HEK293 (cell line): ENCODE data around the gene UBE2G1.
A peak's percentile ranks its signal among the peaks of the same experiment; 100 is the strongest.

ENCODE experiments used
- BCL11A ChIP-seq: fragments of 450-650 bp; formaldehyde crosslinking; IDR thresholded peaks from 2 replicates; pipeline ENCODE4 v1.5.1; 2016; ENCODE audit warnings: low read depth, missing biosample characterization, missing genetic modification characterization
- HOXD13 ChIP-seq: sonication (generic); formaldehyde crosslinking; IDR thresholded peaks from 2 replicates; pipeline ENCODE4 v1.8.0; 2022; ENCODE audit warnings: missing genetic modification reagents, borderline replicate concordance
- KLF10 ChIP-seq: fragments of 450-650 bp; IDR thresholded peaks from 2 replicates; pipeline ENCODE4 v1.5.1; 2018; ENCODE audit warnings: missing biosample characterization, mild to moderate bottlenecking, missing genetic modification characterization
- SETDB1 ChIP-seq: IDR thresholded peaks from one replicate; pipeline ENCODE4 v1.6.1; 2017; ENCODE audit warnings: mild to moderate bottlenecking, low read length, moderate library complexity, mixed read lengths; ENCODE audit not compliant: insufficient read length
- SP3 ChIP-seq: fragments of 450-650 bp; formaldehyde crosslinking; IDR thresholded peaks from 2 replicates; pipeline ENCODE4 v1.5.1; 2016; ENCODE audit warnings: missing biosample characterization, missing genetic modification characterization
- ZFP37 ChIP-seq: fragments of 450-650 bp; formaldehyde crosslinking; IDR thresholded peaks from 2 replicates; pipeline ENCODE4 v1.5.1; 2016; ENCODE audit warnings: missing biosample characterization, missing genetic modification characterization
- ZFP69B ChIP-seq: fragments of 450-650 bp; formaldehyde crosslinking; IDR thresholded peaks from 2 replicates; pipeline ENCODE4 v1.5.1; 2016; ENCODE audit warnings: missing biosample characterization, missing genetic modification characterization
- ZIC2 ChIP-seq: fragments of 450-650 bp; formaldehyde crosslinking; IDR thresholded peaks from 2 replicates; pipeline ENCODE4 v1.5.1; 2016; ENCODE audit warnings: missing biosample characterization, missing genetic modification characterization
- ZNF311 ChIP-seq: fragments of 450-650 bp; formaldehyde crosslinking; IDR thresholded peaks from 2 replicates; pipeline ENCODE4 v1.5.1; 2017; ENCODE audit warnings: missing biosample characterization, missing genetic modification characterization, borderline replicate concordance
- ZNF404 ChIP-seq: fragments of 450-650 bp; formaldehyde crosslinking; IDR thresholded peaks from 2 replicates; pipeline ENCODE4 v1.5.1; 2017; ENCODE audit warnings: missing biosample characterization, missing genetic modification characterization
- ZNF514 ChIP-seq: fragments of 450-650 bp; formaldehyde crosslinking; IDR thresholded peaks from 2 replicates; pipeline ENCODE4 v1.5.1; 2016; ENCODE audit warnings: missing biosample characterization, missing genetic modification characterization
- ZNF529 ChIP-seq: fragments of 450-650 bp; formaldehyde crosslinking; IDR thresholded peaks from 2 replicates; pipeline ENCODE4 v1.5.1; 2017; ENCODE audit warnings: missing genetic modification characterization, missing biosample characterization; ENCODE audit not compliant: insufficient replicate concordance
- ZNF530 ChIP-seq: fragments of 450-650 bp; formaldehyde crosslinking; IDR thresholded peaks from 2 replicates; pipeline ENCODE4 v1.5.1; 2016; ENCODE audit warnings: low read depth, missing biosample characterization, missing genetic modification characterization
- ZNF548 ChIP-seq: fragments of 450-650 bp; formaldehyde crosslinking; IDR thresholded peaks from 2 replicates; pipeline ENCODE4 v1.5.1; 2016; ENCODE audit warnings: missing biosample characterization, missing genetic modification characterization
- ZNF560 ChIP-seq: fragments of 450-650 bp; formaldehyde crosslinking; IDR thresholded peaks from 2 replicates; pipeline ENCODE4 v1.5.1; 2017; ENCODE audit warnings: missing biosample characterization, missing genetic modification characterization, borderline replicate concordance
- ZNF664 ChIP-seq: fragments of 450-650 bp; formaldehyde crosslinking; IDR thresholded peaks from 2 replicates; pipeline ENCODE4 v1.5.1; 2016; ENCODE audit warnings: missing biosample characterization, missing genetic modification characterization
- ZNF677 ChIP-seq: fragments of 450-650 bp; IDR thresholded peaks from 2 replicates; pipeline ENCODE4 v1.5.0; 2018; ENCODE audit warnings: missing biosample characterization, mild to moderate bottlenecking, missing genetic modification characterization, moderate library complexity
- ZNF768 ChIP-seq: fragments of 450-650 bp; formaldehyde crosslinking; IDR thresholded peaks from 2 replicates; pipeline ENCODE4 v1.5.1; 2018; ENCODE audit warnings: missing biosample characterization, mild to moderate bottlenecking, missing genetic modification characterization
- ZNF785 ChIP-seq: fragments of 450-650 bp; formaldehyde crosslinking; IDR thresholded peaks from 2 replicates; pipeline ENCODE4 v1.5.1; 2016; ENCODE audit warnings: missing biosample characterization, missing genetic modification characterization
- TF ChIP-seq, protein P1 (sequence below): fragments of 450-650 bp; formaldehyde crosslinking; IDR thresholded peaks from 2 replicates; pipeline ENCODE4 v1.5.1; 2016; ENCODE audit warnings: missing biosample characterization, missing genetic modification characterization, borderline replicate concordance
- TF ChIP-seq, protein P2 (sequence below): fragments of 450-650 bp; IDR thresholded peaks from 2 replicates; pipeline ENCODE4 v1.5.1; 2018; ENCODE audit warnings: missing biosample characterization, mild to moderate bottlenecking, missing genetic modification characterization
- TF ChIP-seq, protein P3 (sequence below): fragments of 450-650 bp; formaldehyde crosslinking; IDR thresholded peaks from 2 replicates; pipeline ENCODE4 v1.5.1; 2016; ENCODE audit warnings: missing biosample characterization, missing genetic modification characterization
- TF ChIP-seq, protein P4 (sequence below): fragments of 450-650 bp; formaldehyde crosslinking; IDR thresholded peaks from 2 replicates; pipeline ENCODE4 v1.5.1; 2016; ENCODE audit warnings: missing biosample characterization, missing genetic modification characterization
- TF ChIP-seq, protein P5 (sequence below): fragments of 450-650 bp; formaldehyde crosslinking; IDR thresholded peaks from 2 replicates; pipeline ENCODE4 v1.5.1; 2016; ENCODE audit warnings: missing biosample characterization, missing genetic modification characterization, low read depth
- TF ChIP-seq, protein P6 (sequence below): fragments of 450-650 bp; formaldehyde crosslinking; IDR thresholded peaks from 2 replicates; pipeline ENCODE4 v1.5.1; 2017; ENCODE audit warnings: missing biosample characterization, missing genetic modification characterization

Gene UBE2G1

DNA sequence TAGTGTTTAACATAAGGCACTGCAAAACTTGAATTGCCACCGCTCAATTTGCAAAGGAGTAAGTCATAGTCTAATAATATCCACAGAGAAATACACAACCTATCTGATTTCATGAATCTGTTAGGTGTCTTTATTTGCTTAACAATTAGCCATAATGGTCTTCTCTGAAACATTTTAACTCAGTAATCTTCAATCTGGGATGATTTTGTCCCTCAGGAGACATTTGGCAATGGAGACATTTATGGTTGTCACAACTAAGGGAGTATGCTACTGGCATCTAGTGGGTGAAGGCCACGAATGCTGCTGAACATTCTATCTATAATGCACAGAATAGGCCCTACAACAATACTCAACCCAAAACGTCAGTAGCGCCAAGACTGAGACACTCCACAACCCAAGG is 4.3 kb downstream of the UBE2G1 start (continued):
- TF ChIP-seq ZNF514 (no peak), HOXD13 (CRISPR knock-in tag) (no peak), ZNF768 (tag by site-specific recombination) (no peak), SP3 (no peak), KLF10 (tag by site-specific recombination) (no peak), ZNF785 (tag by site-specific recombination) (no peak), BCL11A (tag by site-specific recombination) (no peak), ZNF677 (no peak), ZNF311 (tag by site-specific recombination) (no peak), ZNF530 (tag by site-specific recombination) (no peak), ZFP69B (tag by site-specific recombination) (no peak), ZNF404 (no peak), ZNF529 (no peak), ZNF664 (tag by site-specific recombination) (no peak), ZFP37 (tag by site-specific recombination) (no peak), ZIC2 (no peak), ZNF548 (tag by site-specific recombination) (no peak), SETDB1 (no peak), ZNF560 (tag by site-specific recombination) (no peak)
- TF ChIP-seq, protein P1, sequence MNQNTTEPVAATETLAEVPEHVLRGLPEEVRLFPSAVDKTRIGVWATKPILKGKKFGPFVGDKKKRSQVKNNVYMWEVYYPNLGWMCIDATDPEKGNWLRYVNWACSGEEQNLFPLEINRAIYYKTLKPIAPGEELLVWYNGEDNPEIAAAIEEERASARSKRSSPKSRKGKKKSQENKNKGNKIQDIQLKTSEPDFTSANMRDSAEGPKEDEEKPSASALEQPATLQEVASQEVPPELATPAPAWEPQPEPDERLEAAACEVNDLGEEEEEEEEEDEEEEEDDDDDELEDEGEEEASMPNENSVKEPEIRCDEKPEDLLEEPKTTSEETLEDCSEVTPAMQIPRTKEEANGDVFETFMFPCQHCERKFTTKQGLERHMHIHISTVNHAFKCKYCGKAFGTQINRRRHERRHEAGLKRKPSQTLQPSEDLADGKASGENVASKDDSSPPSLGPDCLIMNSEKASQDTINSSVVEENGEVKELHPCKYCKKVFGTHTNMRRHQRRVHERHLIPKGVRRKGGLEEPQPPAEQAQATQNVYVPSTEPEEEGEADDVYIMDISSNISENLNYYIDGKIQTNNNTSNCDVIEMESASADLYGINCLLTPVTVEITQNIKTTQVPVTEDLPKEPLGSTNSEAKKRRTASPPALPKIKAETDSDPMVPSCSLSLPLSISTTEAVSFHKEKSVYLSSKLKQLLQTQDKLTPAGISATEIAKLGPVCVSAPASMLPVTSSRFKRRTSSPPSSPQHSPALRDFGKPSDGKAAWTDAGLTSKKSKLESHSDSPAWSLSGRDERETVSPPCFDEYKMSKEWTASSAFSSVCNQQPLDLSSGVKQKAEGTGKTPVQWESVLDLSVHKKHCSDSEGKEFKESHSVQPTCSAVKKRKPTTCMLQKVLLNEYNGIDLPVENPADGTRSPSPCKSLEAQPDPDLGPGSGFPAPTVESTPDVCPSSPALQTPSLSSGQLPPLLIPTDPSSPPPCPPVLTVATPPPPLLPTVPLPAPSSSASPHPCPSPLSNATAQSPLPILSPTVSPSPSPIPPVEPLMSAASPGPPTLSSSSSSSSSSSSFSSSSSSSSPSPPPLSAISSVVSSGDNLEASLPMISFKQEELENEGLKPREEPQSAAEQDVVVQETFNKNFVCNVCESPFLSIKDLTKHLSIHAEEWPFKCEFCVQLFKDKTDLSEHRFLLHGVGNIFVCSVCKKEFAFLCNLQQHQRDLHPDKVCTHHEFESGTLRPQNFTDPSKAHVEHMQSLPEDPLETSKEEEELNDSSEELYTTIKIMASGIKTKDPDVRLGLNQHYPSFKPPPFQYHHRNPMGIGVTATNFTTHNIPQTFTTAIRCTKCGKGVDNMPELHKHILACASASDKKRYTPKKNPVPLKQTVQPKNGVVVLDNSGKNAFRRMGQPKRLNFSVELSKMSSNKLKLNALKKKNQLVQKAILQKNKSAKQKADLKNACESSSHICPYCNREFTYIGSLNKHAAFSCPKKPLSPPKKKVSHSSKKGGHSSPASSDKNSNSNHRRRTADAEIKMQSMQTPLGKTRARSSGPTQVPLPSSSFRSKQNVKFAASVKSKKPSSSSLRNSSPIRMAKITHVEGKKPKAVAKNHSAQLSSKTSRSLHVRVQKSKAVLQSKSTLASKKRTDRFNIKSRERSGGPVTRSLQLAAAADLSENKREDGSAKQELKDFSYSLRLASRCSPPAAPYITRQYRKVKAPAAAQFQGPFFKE (tag by site-specific recombination), result no peak
- TF ChIP-seq, protein P2, sequence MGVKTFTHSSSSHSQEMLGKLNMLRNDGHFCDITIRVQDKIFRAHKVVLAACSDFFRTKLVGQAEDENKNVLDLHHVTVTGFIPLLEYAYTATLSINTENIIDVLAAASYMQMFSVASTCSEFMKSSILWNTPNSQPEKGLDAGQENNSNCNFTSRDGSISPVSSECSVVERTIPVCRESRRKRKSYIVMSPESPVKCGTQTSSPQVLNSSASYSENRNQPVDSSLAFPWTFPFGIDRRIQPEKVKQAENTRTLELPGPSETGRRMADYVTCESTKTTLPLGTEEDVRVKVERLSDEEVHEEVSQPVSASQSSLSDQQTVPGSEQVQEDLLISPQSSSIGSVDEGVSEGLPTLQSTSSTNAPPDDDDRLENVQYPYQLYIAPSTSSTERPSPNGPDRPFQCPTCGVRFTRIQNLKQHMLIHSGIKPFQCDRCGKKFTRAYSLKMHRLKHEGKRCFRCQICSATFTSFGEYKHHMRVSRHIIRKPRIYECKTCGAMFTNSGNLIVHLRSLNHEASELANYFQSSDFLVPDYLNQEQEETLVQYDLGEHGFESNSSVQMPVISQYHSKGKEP (tag by site-specific recombination), result no peak; the same call in 1 of the 2 replicates
- TF ChIP-seq, protein P3, sequence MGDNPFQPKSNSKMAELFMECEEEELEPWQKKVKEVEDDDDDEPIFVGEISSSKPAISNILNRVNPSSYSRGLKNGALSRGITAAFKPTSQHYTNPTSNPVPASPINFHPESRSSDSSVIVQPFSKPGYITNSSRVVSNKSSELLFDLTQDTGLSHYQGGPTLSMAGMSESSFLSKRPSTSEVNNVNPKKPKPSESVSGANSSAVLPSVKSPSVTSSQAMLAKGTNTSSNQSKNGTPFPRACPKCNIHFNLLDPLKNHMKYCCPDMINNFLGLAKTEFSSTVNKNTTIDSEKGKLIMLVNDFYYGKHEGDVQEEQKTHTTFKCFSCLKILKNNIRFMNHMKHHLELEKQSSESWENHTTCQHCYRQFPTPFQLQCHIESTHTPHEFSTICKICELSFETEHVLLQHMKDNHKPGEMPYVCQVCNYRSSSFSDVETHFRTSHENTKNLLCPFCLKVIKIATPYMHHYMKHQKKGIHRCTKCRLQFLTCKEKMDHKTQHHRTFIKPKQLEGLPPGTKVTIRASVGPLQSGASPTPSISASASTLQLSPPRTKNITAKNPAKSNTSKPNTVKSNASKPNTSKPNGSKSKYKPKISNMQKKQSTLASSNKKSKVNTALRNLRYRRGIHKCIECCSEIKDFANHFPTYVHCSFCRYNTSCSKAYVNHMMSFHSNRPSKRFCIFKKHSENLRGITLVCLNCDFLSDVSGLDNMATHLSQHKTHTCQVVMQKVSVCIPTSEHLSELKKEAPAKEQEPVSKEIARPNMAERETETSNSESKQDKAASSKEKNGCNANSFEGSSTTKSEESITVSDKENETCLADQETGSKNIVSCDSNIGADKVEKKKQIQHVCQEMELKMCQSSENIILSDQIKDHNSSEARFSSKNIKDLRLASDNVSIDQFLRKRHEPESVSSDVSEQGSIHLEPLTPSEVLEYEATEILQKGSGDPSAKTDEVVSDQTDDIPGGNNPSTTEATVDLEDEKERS (tag by site-specific recombination), result no peak
- TF ChIP-seq, protein P4, sequence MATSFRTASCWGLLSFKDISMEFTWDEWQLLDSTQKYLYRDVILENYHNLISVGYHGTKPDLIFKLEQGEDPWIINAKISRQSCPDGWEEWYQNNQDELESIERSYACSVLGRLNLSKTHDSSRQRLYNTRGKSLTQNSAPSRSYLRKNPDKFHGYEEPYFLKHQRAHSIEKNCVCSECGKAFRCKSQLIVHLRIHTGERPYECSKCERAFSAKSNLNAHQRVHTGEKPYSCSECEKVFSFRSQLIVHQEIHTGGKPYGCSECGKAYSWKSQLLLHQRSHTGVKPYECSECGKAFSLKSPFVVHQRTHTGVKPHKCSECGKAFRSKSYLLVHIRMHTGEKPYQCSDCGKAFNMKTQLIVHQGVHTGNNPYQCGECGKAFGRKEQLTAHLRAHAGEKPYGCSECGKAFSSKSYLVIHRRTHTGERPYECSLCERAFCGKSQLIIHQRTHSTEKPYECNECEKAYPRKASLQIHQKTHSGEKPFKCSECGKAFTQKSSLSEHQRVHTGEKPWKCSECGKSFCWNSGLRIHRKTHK, result no peak
- TF ChIP-seq, protein P5, sequence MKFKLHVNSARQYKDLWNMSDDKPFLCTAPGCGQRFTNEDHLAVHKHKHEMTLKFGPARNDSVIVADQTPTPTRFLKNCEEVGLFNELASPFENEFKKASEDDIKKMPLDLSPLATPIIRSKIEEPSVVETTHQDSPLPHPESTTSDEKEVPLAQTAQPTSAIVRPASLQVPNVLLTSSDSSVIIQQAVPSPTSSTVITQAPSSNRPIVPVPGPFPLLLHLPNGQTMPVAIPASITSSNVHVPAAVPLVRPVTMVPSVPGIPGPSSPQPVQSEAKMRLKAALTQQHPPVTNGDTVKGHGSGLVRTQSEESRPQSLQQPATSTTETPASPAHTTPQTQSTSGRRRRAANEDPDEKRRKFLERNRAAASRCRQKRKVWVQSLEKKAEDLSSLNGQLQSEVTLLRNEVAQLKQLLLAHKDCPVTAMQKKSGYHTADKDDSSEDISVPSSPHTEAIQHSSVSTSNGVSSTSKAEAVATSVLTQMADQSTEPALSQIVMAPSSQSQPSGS (tag by site-specific recombination), result no peak
- TF ChIP-seq, protein P6, sequence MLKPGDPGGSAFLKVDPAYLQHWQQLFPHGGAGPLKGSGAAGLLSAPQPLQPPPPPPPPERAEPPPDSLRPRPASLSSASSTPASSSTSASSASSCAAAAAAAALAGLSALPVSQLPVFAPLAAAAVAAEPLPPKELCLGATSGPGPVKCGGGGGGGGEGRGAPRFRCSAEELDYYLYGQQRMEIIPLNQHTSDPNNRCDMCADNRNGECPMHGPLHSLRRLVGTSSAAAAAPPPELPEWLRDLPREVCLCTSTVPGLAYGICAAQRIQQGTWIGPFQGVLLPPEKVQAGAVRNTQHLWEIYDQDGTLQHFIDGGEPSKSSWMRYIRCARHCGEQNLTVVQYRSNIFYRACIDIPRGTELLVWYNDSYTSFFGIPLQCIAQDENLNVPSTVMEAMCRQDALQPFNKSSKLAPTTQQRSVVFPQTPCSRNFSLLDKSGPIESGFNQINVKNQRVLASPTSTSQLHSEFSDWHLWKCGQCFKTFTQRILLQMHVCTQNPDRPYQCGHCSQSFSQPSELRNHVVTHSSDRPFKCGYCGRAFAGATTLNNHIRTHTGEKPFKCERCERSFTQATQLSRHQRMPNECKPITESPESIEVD, result peak; percentile 90
